ENCODE measurements around the gene CACNA1C.

- no peak for TF ChIP-seq CTCF (IDR thresholded peaks at IDR 0.05)
- TF ChIP-seq EP300 (IDR thresholded peaks at IDR 0.05) = no peak
Observed at GRCh38 chr12:2686280-2686646, 633.5 kb downstream of the CACNA1C start.

Measured in tibial nerve (tissue), 4 donors.